A549 (cell line): ENCODE results near the gene NKX2-1. TPM values are rescaled to one million over a fixed set of nuclear protein-coding genes. Genes with fewer than 3 reads are reported as not detected.

Experiments used
- ATAC-seq, 2 experiments: fragments of 200-7000 bp in 1 of 2; fragments of >200 bp in 1 of 2; cut with Nextera tagmentation in 1 of 2; cut with Tn5 transposase in 1 of 2; 3 replicates each; pipeline versions ENCODE4 v1.8.0 to v1.9.1; 2018 to 2020; ENCODE audit warnings: mild to moderate bottlenecking in 1 of 2, moderate library complexity in 1 of 2
- CTCF ChIA-PET: fragments of 300-600 bp; sonication (Branson Sonifier 250); formaldehyde crosslinking; extraction: SDS; loops from one replicate; lab custom pipeline; 2021; ENCODE audit warnings: antibody characterized with exemption, inconsistent platforms; lab: Yijun Ruan, JAX
- POLR2A ChIA-PET: fragments of 350-600 bp; formaldehyde crosslinking; extraction: SDS; loops from one replicate; lab custom pipeline; 2021; ENCODE audit warnings: antibody characterized with exemption, inconsistent platforms; lab: Yijun Ruan, JAX
- DNase-seq, 2 experiments: peaks; one replicate each; pipeline versions ENCODE4 v3.0.0 to v3.0.0-alpha.2; 2011 to 2016; ENCODE audit warnings: low read depth in 1 of 2, low spot score in 1 of 2
- FAIRE-seq: peaks from 2 replicates; lab custom pipeline; 2011; peaks lifted over from hg19 to GRCh38; lab: Jason Lieb, UNC
- H3K27ac ChIP-seq, 2 experiments: fragments of >200 bp; sonication (Bioruptor Twin); formaldehyde crosslinking; 3 replicates each; pipeline ENCODE4 v1.5.1; 2016 to 2017
- H3K4me1 ChIP-seq: fragments of >200 bp; sonication (Bioruptor Twin); formaldehyde crosslinking; 3 replicates; pipeline ENCODE4 v1.6.1; 2016
- H3K4me2 ChIP-seq: fragments of >200 bp; sonication (Bioruptor Twin); formaldehyde crosslinking; 3 replicates; pipeline ENCODE4 v1.6.1; 2016
- H3K4me3 ChIP-seq: fragments of >200 bp; sonication (Bioruptor Twin); formaldehyde crosslinking; 3 replicates; pipeline ENCODE4 v1.5.1; 2016
- H3K9me3 ChIP-seq: fragments of >200 bp; sonication (Bioruptor Twin); formaldehyde crosslinking; 3 replicates; pipeline ENCODE4 v1.6.1; 2016
- BHLHE40 ChIP-seq: IDR thresholded peaks from 2 replicates; pipeline ENCODE4 v1.6.1; 2012; ENCODE audit warnings: low read depth, low read length, inconsistent platforms
- CBX8 ChIP-seq: fragments of 200-600 bp; sonication (generic); IDR thresholded peaks from 2 replicates; pipeline ENCODE4 v1.6.1; 2016
- CHD2 ChIP-seq: fragments of 150-350 bp; IDR thresholded peaks from 2 replicates; pipeline ENCODE4 v1.6.1; 2014; ENCODE audit warnings: low read length; ENCODE audit not compliant: partially characterized antibody
- CTCF ChIP-seq: fragments of >200 bp; sonication (Bioruptor Twin); formaldehyde crosslinking; IDR thresholded peaks from 3 replicates; pipeline ENCODE4 v1.5.1; 2016
- E2F6 ChIP-seq: IDR thresholded peaks from 2 replicates; pipeline ENCODE4 v1.6.1; 2012; ENCODE audit warnings: low read depth, borderline replicate concordance
- EHF ChIP-seq: fragments of 250-450 bp; sonication (Bioruptor Pico); IDR thresholded peaks from 2 replicates; pipeline ENCODE4 v1.5.0; 2020; ENCODE audit warnings: mild to moderate bottlenecking
- ELK1 ChIP-seq: fragments of 150-350 bp; IDR thresholded peaks from 2 replicates; pipeline ENCODE4 v1.6.1; 2014; ENCODE audit warnings: low read depth, mild to moderate bottlenecking, low read length
- FOSL2 ChIP-seq, 2 experiments: fragments of 450-650 bp in 1 of 2; fragments of >200 bp in 1 of 2; sonication (Bioruptor Twin) in 1 of 2; formaldehyde crosslinking; IDR thresholded peaks; 2 replicates each; pipeline versions ENCODE4 v1.5.0 to v1.6.1; 2016 to 2020; ENCODE audit warnings: mild to moderate bottlenecking in 1 of 2, moderate library complexity in 1 of 2
- FOXS1 ChIP-seq: fragments of 250-450 bp; sonication (Bioruptor Pico); IDR thresholded peaks from 2 replicates; pipeline ENCODE4 v1.5.0; 2020; ENCODE audit warnings: mild to moderate bottlenecking, moderate library complexity
- HES2 ChIP-seq: fragments of >200 bp; sonication (Bioruptor Twin); formaldehyde crosslinking; IDR thresholded peaks from 2 replicates; pipeline ENCODE4 v1.6.1; 2016
- HEYL ChIP-seq: fragments of 250-450 bp; sonication (Bioruptor Pico); IDR thresholded peaks from 2 replicates; pipeline ENCODE4 v1.8.0; 2021; ENCODE audit warnings: mild to moderate bottlenecking, moderate library complexity
- HOXB13 ChIP-seq: fragments of 250-450 bp; sonication (Bioruptor Pico); IDR thresholded peaks from 2 replicates; pipeline ENCODE4 v1.5.0; 2020; ENCODE audit warnings: low read depth, mild to moderate bottlenecking, moderate library complexity
- HOXB5 ChIP-seq: fragments of 250-450 bp; sonication (Bioruptor Pico); IDR thresholded peaks from 2 replicates; pipeline ENCODE4 v1.5.0; 2020; ENCODE audit warnings: mild to moderate bottlenecking, moderate library complexity
- JUN ChIP-seq, 2 experiments: fragments of >200 bp; sonication (Bioruptor Twin); formaldehyde crosslinking; IDR thresholded peaks; 2 replicates in 1 of 2; 3 replicates in 1 of 2; pipeline ENCODE4 v1.6.1; 2016 to 2017
- JUNB ChIP-seq: fragments of >200 bp; sonication (Bioruptor Twin); formaldehyde crosslinking; IDR thresholded peaks from 2 replicates; pipeline ENCODE4 v1.6.1; 2016
- KDM1A ChIP-seq: fragments of 200-600 bp; sonication (generic); IDR thresholded peaks from 2 replicates; pipeline ENCODE4 v1.6.1; 2016; ENCODE audit warnings: low read depth, mild to moderate bottlenecking
- MAFK ChIP-seq: fragments of 450-650 bp; IDR thresholded peaks from 2 replicates; pipeline ENCODE4 v1.6.1; 2014; ENCODE audit not compliant: partially characterized antibody
- MAZ ChIP-seq: fragments of 150-350 bp; IDR thresholded peaks from 2 replicates; pipeline ENCODE4 v1.6.1; 2014; ENCODE audit warnings: antibody characterized with exemption, low read depth, low read length, borderline replicate concordance
- MYC ChIP-seq: IDR thresholded peaks from 2 replicates; pipeline ENCODE4 v1.6.1; 2012; ENCODE audit warnings: mild to moderate bottlenecking, inconsistent platforms, low read length, improper control_type of control experiment, borderline replicate concordance
- NR3C1 ChIP-seq: fragments of >200 bp; sonication (Bioruptor Twin); formaldehyde crosslinking; IDR thresholded peaks from 3 replicates; pipeline ENCODE4 v1.6.1; 2017
- RCOR1 ChIP-seq: fragments of 150-350 bp; IDR thresholded peaks from 2 replicates; pipeline ENCODE4 v1.6.1; 2014; ENCODE audit warnings: antibody characterized with exemption, low read length, low read depth
- SMC3 ChIP-seq: fragments of >200 bp; sonication (Bioruptor Twin); formaldehyde crosslinking; IDR thresholded peaks from 3 replicates; pipeline ENCODE4 v1.6.1; 2018; ENCODE audit warnings: inconsistent platforms
- SREBF2 ChIP-seq: fragments of 450-650 bp; IDR thresholded peaks from 2 replicates; pipeline ENCODE4 v1.6.1; 2014; ENCODE audit warnings: mild to moderate bottlenecking, moderate library complexity
- ZC3H11A ChIP-seq: fragments of 450-650 bp; IDR thresholded peaks from 2 replicates; pipeline ENCODE4 v1.6.1; 2014; ENCODE audit warnings: antibody characterized with exemption, mild to moderate bottlenecking
- ZFP36 ChIP-seq: fragments of 450-650 bp; IDR thresholded peaks from 2 replicates; pipeline ENCODE4 v1.6.1; 2014; ENCODE audit warnings: borderline replicate concordance; ENCODE audit not compliant: partially characterized antibody
- ZSCAN20 ChIP-seq: fragments of 250-450 bp; sonication (Bioruptor Pico); IDR thresholded peaks from 2 replicates; pipeline ENCODE4 v1.8.0; 2022; ENCODE audit warnings: mild to moderate bottlenecking, moderate library complexity
- WGBS: methylation state at CpG from one replicate; pipeline ENCODE4 v1.1.6; 2017; ENCODE audit errors: missing lambda C conversion rate; 5-methylcytosine and 5-hydroxymethylcytosine counted together
- polyA plus RNA-seq, 4 experiments: library from polyadenylated mRNA; depleted of rRNA in 3 of 4; stranded (reverse); fragments of >200 nt; fragmentation: RNase III in 1 of 4; extraction: RNeasy Plus Mini Kit Qiagen cat#74134 plus additional on column Dnase treatment in 1 of 4; gene quantifications; 2 replicates in 3 of 4; 3 replicates in 1 of 4; pipeline ENCODE4 v1.2.3, GENCODE V29; 2011 to 2017

Gene NKX2-1
- polyA plus RNA-seq, 2 of the 4 experiments (the other 2 are of a cell fraction) = not detected

GRCh38 chr14:36485773-36486172, 34.3 kb downstream of the NKX2-1 start:
- POLR2A ChIA-PET = no interaction called here
- FAIRE-seq = no peak
- Histone ChIP-seq H3K4me2 (no peak overlapping the region), H3K4me1 (no peaks in the 10 kb centered on the region), H3K4me3 (no peak overlapping the region), H3K27ac (no peak overlapping the region), H3K9me3 (no peaks in the 10 kb centered on the region)
- TF ChIP-seq FOXS1 (CRISPR knock-in tag) (no peak), KDM1A (no peak), ZFP36 (no peak), JUN (IDR thresholded peaks at IDR 0.05) (no peak), JUNB (no peak), EHF (CRISPR knock-in tag) (no peak), RCOR1 (no peak), HOXB13 (CRISPR knock-in tag) (no peak), CTCF (no peak), SMC3 (no peak), MAZ (no peak), NR3C1 (no peak), ZSCAN20 (CRISPR knock-in tag) (no peak), HOXB5 (no peak), CBX8 (no peak), MYC (no peak), HES2 (no peak), SREBF2 (no peak), ZC3H11A (no peak)
- WGBS = 0% methylated on average over 2 of the region's 2 CpGs
- CTCF ChIA-PET = interaction anchor here (0.5 kb wide), 1 partner anchor 213 kb away, joined by 3 read pairs; no protein-coding TSS in a partner anchor
- ATAC-seq = no peak
- no peak for DNase-seq

GRCh38 chr14:36479344-36479743, 40.7 kb downstream of the NKX2-1 start:
- no peak for TF ChIP-seq KDM1A
- TF ChIP-seq SMC3 = no peak
- TF ChIP-seq BHLHE40 = no peak
- no peak for TF ChIP-seq MAFK
- no peak for TF ChIP-seq EHF (CRISPR knock-in tag)
- no peak for TF ChIP-seq JUN (IDR thresholded peaks at IDR 0.05)
- TF ChIP-seq E2F6 = no peak
- no peak for TF ChIP-seq HEYL (CRISPR knock-in tag)
- TF ChIP-seq SREBF2 = no peak
- TF ChIP-seq FOSL2 (IDR thresholded peaks at IDR 0.05) = no peak
- no peak for TF ChIP-seq FOSL2 (CRISPR knock-in tag; IDR thresholded peaks at IDR 0.05)
- no peak for TF ChIP-seq MYC
- TF ChIP-seq CTCF = no peak
- TF ChIP-seq ELK1 = no peak
- no peak for TF ChIP-seq CHD2
- no peak for ATAC-seq
- H3K4me1 ChIP-seq = no peaks in the 10 kb centered on the region
- H3K4me3 ChIP-seq = no peak overlapping the region
- no peak overlapping the region for H3K27ac ChIP-seq
- 9% methylated on average over 4 of the region's 4 CpGs for WGBS
- no peak for FAIRE-seq
- DNase-seq = no peak
- ChIA-PET CTCF (no interaction called here), POLR2A (no interaction called here)
- no peak overlapping the region for H3K4me2 ChIP-seq
- H3K9me3 ChIP-seq = no peaks in the 10 kb centered on the region
